ENCODE results near the gene TJAP1.

The TJAP1 gene

DNA sequence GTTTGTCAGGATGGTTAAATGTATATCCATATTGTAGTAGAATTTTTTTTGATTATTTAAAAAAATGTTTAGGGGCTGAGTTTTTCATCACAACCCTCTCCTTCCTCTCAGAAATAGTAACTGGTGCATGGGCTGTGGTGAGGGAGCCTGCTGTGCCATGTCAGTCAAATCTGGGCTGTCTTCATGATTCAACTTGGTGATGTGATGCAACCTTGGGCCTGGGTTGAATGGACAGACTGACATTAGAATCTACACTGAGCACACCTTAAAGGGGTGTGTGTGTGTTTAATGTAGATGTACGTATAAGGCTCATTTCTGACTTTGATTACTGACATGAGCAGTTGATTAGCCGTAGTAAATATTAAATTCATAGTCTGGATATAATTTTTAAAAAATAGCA, 3.7 kb downstream of the TJAP1 start:
- no peak for DNase-seq (ENCODE audit: low read depth)
- TF ChIP-seq, protein P1, sequence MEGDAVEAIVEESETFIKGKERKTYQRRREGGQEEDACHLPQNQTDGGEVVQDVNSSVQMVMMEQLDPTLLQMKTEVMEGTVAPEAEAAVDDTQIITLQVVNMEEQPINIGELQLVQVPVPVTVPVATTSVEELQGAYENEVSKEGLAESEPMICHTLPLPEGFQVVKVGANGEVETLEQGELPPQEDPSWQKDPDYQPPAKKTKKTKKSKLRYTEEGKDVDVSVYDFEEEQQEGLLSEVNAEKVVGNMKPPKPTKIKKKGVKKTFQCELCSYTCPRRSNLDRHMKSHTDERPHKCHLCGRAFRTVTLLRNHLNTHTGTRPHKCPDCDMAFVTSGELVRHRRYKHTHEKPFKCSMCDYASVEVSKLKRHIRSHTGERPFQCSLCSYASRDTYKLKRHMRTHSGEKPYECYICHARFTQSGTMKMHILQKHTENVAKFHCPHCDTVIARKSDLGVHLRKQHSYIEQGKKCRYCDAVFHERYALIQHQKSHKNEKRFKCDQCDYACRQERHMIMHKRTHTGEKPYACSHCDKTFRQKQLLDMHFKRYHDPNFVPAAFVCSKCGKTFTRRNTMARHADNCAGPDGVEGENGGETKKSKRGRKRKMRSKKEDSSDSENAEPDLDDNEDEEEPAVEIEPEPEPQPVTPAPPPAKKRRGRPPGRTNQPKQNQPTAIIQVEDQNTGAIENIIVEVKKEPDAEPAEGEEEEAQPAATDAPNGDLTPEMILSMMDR (conservative IDR thresholded peaks at IDR 0.05; ENCODE audit: low read depth, low read length), result no peak

DNA sequence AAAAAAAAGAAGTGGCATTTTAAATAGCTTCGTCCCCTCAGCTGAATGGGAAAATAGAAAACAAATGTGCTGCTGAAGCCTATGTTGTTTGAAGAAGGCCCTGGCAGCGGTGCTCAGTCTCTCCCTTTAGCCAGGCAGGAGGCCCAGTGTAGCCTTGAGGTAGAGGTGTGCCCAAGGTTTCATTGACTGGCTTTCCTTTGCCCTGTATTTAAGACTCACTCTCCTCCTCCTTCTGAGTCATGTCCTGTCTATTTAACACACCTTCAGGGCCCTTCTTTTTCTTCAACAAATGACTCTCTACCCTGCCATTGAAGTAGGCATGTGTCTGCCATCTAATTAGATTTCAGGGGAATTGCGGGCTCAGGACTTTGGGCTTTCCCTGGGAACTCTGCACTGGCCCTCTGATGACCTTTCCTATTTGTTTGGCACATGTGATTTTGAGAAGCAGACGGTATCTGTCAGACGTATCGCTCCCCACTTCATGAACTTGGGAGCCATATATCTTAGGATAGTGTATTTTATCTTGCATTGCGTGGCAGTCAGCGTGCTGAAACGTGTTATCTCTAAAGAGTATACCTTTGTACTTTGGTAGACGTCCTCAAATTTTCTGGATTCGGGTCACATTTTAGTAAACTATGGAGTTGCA, 4.3 kb downstream of the TJAP1 start:
- DNase-seq (ENCODE audit: low read depth), result no peak
- TF ChIP-seq, protein P1 (conservative IDR thresholded peaks at IDR 0.05; ENCODE audit: low read depth, low read length), result no peak
- H3K4me3 ChIP-seq (ENCODE audit: low read length), result no peak overlapping the region

More for the DNA sequence above, 3.7 kb downstream of the TJAP1 start:
- no peak overlapping the region for H3K4me3 ChIP-seq (ENCODE audit: low read length)

DNA sequence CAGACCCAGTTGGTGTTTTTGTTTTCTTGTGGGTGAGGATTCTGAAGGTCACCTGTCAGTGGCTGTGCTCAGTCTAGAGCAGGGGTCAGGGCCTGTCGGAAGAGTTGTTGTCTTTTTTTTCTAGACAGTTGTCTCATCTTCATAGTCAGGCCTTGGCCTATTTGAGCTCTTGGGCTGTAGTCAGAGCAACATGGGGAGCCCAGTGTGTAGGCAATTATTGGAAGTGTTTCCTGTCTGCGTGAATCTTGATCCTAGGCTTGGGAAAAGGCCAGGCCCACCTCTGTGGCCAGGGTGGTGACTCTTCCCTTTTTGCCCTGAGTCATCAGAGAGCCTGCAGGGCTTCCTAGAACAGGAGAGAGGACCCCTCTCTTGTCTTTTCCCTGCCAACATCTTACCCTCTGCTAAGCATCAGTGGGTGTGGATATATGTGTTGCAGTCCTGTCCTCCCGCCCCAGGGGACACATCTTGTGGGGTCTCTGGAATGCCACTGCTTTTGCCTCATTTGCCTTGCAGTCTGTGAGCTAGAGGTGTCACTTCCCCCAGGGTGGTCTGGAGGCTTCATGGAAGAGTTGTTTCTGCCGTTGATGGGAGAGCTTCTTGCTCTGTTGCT, 11.4 kb downstream of the TJAP1 start:
- no peak for DNase-seq (ENCODE audit: low read depth)
- TF ChIP-seq, protein P1 (conservative IDR thresholded peaks at IDR 0.05; ENCODE audit: low read depth, low read length), result no peak
- H3K4me3 ChIP-seq (ENCODE audit: low read length), result no peak overlapping the region

DNA sequence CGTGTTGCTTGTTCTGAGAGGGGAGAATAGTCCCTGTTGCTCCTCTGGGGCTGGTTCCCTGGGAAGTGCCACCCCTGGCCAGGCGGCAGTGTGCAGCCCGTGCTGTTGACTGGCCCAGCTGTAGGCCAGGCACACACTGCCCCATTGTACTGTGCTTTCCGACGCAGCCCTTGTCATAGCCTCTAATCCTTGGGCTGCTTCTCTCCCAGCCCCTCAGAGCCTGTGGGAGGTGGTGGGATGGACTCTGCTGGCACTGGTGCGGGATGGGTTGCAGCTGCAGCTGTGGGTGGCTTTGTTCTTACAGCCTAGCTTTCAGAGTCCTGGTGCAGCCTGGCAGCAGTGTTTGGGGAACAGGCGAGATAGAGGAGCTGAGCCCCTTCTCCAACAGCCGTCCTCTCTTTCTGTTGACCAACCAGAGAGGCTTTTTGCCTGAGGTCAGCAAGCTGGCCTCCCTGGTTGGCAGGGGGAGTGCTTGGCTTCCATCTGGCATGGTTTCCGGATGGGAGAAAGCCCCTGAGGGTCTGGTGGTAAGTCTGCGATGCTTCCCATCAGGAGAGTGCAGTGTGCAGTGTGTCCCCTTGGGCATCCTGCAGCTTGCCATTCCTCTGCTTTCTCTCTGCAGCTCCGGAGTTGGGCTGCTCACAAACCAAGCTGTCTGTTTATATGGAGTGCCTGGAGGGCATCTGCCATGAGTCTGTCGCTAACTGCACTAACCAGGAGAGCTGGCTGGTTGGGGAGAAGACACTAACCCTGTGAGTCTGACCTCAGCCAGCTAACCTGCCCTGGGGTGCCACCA, 12.1 kb downstream of the TJAP1 start:
- no peak for DNase-seq (ENCODE audit: low read depth)
- TF ChIP-seq, protein P1 (conservative IDR thresholded peaks at IDR 0.05; ENCODE audit: low read depth, low read length), result no peak
- H3K4me3 ChIP-seq (ENCODE audit: low read length), result no peak overlapping the region

GRCh38 chr6:43490523-43490939, 13.2 kb downstream of the TJAP1 start:
- H3K4me3 ChIP-seq (ENCODE audit: low read length), result no peak overlapping the region
- DNase-seq (ENCODE audit: low read depth), result no peak
- TF ChIP-seq, protein P1 (conservative IDR thresholded peaks at IDR 0.05; ENCODE audit: low read depth, low read length), result no peak

DNA sequence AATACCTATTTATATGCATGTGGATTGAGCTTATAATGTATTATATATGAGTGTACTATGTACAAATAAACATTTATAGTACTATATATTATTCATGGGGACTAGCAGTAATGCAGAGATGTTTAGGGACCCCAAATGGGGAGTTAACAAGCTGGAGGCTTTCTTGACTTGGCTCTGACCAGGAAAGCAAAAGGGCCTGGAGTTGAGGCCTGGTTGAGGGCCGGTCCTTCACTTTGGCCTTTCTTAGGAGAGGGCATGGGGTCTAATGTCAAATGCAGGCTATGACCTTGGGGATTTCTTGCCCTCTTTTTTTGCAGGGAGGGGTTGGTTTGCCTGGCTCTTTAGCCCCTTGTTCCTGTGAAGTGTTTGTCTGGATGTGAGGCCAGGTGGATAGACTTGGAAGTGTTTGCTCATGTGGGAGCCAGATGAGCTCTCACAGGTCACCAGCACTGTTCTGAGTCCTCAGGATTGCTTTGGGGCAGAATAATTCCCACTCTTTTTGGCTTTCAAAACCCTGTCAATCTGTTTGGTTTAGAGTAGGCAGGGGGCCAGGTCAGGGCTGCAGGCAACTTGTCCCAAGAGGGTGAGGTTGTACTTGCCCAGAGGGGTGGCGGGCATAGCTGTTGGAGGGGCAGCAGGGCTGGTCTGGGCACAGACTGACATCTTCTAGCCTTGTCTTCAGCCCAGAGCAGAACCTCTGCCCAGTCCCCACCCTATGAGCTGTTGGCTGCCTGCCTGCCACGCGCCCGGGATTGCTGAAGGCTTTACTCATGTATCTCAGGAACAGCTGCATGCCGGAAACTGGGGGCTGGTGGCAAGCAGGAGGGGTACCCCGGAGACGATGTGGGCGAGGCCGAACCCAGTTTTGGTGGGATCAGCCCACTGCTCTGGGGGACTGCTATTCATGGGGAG, 14.6 kb downstream of the TJAP1 start:
- TF ChIP-seq, protein P1 (conservative IDR thresholded peaks at IDR 0.05; ENCODE audit: low read depth, low read length), result no peak
- DNase-seq (ENCODE audit: low read depth), result no peak
- H3K4me3 ChIP-seq (ENCODE audit: low read length), result peak overlapping the region; percentile 17

Data from retinal pigment epithelial cell (primary cell).